ENCODE data around the gene DISP3. TPM values are rescaled to one million over a fixed set of nuclear protein-coding genes. Genes with fewer than 3 reads are reported as not detected.

The DISP3 gene
- total and polyA plus RNA-seq, 8 donors, result 0.13 to 6.7 (median 0.74) TPM

GRCh38 chr1:11526071-11526895, 47.3 kb downstream of the DISP3 start:
- Histone ChIP-seq H3K9me3 (no peaks in the 10 kb centered on the region), H3K4me3 (no peak overlapping the region), H3K27me3 (no peaks in the 10 kb centered on the region), H3K36me3 (no peaks in the 10 kb centered on the region), H3K27ac (no peak overlapping the region), H3K4me1 (no peaks in the 10 kb centered on the region)
- ATAC-seq (no peak), FAIRE-seq (no peak), DNase-seq (no peak)
- intact Hi-C loops (cut with DNase I), result no loop called here
- 63 to 73% methylated on average over 26 of the region's 26 CpGs for WGBS, 2 donors
- no peak for TF ChIP-seq CTCF (IDR thresholded peaks at IDR 0.05)

- no peak for ATAC-seq
- no peaks in the 10 kb centered on the region for H3K36me3 ChIP-seq
- FAIRE-seq, result no peak
- no peak overlapping the region for H3K27ac ChIP-seq
- WGBS, 2 donors, result 73 to 79% methylated on average over 13 of the region's 13 CpGs
- no peaks in the 10 kb centered on the region for H3K27me3 ChIP-seq
- H3K4me3 ChIP-seq, result no peak overlapping the region
- intact Hi-C loops (cut with DNase I), result no loop called here
- no peak for DNase-seq
- TF ChIP-seq CTCF (IDR thresholded peaks at IDR 0.05), result no peak
- H3K4me1 ChIP-seq, result no peaks in the 10 kb centered on the region
- no peaks in the 10 kb centered on the region for H3K9me3 ChIP-seq
Measured at GRCh38 chr1:11527541-11528452, 48.8 kb downstream of the DISP3 start.

- no peak for FAIRE-seq
- no peak overlapping the region for H3K4me3 ChIP-seq
Measured at GRCh38 chr1:11528611-11529261, 49.8 kb downstream of the DISP3 start.

GRCh38 chr1:11529330-11529729, 50.4 kb downstream of the DISP3 start:
- no peak overlapping the region for H3K4me3 ChIP-seq
- DNase-seq (no peak), FAIRE-seq (no peak), ATAC-seq (no peak)
- intact Hi-C loops (cut with DNase I), result no loop called here
- H3K36me3 ChIP-seq, result no peaks in the 10 kb centered on the region
- TF ChIP-seq CTCF (IDR thresholded peaks at IDR 0.05), result no peak
- 72 to 81% methylated on average over 10 of the region's 10 CpGs for WGBS, 2 donors
- H3K9me3 ChIP-seq, result no peaks in the 10 kb centered on the region
- no peaks in the 10 kb centered on the region for H3K4me1 ChIP-seq
- no peaks in the 10 kb centered on the region for H3K27me3 ChIP-seq
- H3K27ac ChIP-seq, result no peak overlapping the region

More at GRCh38 chr1:11528611-11529261, 49.8 kb downstream of the DISP3 start:
- 59 to 66% methylated on average over 13 of the region's 13 CpGs for WGBS, 2 donors
- no peaks in the 10 kb centered on the region for H3K27me3 ChIP-seq
- no peaks in the 10 kb centered on the region for H3K9me3 ChIP-seq
- DNase-seq (no peak), ATAC-seq (no peak)
- TF ChIP-seq CTCF (IDR thresholded peaks at IDR 0.05), result no peak
- intact Hi-C loops (cut with DNase I), result no loop called here
- no peaks in the 10 kb centered on the region for H3K36me3 ChIP-seq
- no peak overlapping the region for H3K27ac ChIP-seq
- no peaks in the 10 kb centered on the region for H3K4me1 ChIP-seq

Data from pancreas (tissue), 10 donors.